Gastrocnemius medialis (tissue), 4 donors: ENCODE data around the gene STRA6. TPM values are rescaled to one million over a fixed set of nuclear protein-coding genes. Genes with fewer than 3 reads are reported as not detected.
A peak's percentile ranks its signal among the peaks of the same experiment; 100 is the strongest.

Source experiments
- ATAC-seq, 2 donors: fragments of 150-250 bp; one replicate each; pipeline ENCODE4 v1.9.1; 2016
- DNase-seq, 2 donors: peaks; one replicate each; pipeline ENCODE4 v3.0.0-alpha.2; 2019
- H3K27ac ChIP-seq, 4 donors: fragments of 200-600 bp; sonication (generic); 1 replicate in 1 of 4; 2 replicates in 3 of 4; pipeline ENCODE4 v1.5.1; 2016 to 2018; ENCODE audit warnings: mild to moderate bottlenecking in 2 of 4, moderate library complexity in 1 of 4
- H3K27me3 ChIP-seq, 3 donors: fragments of 200-600 bp; sonication (generic) in 2 of 3; 1 replicate in 1 of 3; 2 replicates in 2 of 3; pipeline versions ENCODE4 v1.5.1 to v1.6.0; 2016 to 2019; ENCODE audit warnings: mild to moderate bottlenecking in 1 of 3, moderate library complexity in 1 of 3
- H3K36me3 ChIP-seq, 2 donors: fragments of 200-600 bp; sonication (generic) in 1 of 2; one replicate each; pipeline ENCODE4 v1.5.1; 2017 to 2018
- H3K4me1 ChIP-seq, 2 donors: fragments of 200-600 bp; sonication (generic) in 1 of 2; one replicate each; pipeline ENCODE4 v1.5.1; 2016 to 2017; ENCODE audit warnings: mild to moderate bottlenecking in 2 of 2
- H3K4me3 ChIP-seq, 4 donors: fragments of 200-600 bp; sonication (generic) in 3 of 4; 1 replicate in 1 of 4; 2 replicates in 3 of 4; pipeline ENCODE4 v1.5.1; 2016 to 2019; ENCODE audit warnings: mild to moderate bottlenecking in 2 of 4
- H3K9me3 ChIP-seq, 3 donors: fragments of 200-600 bp; sonication (generic) in 2 of 3; 1 replicate in 1 of 3; 2 replicates in 2 of 3; pipeline ENCODE4 v1.5.1; 2016 to 2019
- CTCF ChIP-seq, 5 experiments: fragments of 450-650 bp in 3 of 5; fragments of 200-600 bp in 2 of 5; sonication (generic) in 2 of 5; IDR thresholded peaks in 4 of 5; conservative IDR thresholded peaks in 1 of 5; 1 replicate in 4 of 5; 2 replicates in 1 of 5; pipeline ENCODE4 v1.5.1; 2016 to 2019; ENCODE audit warnings: antibody characterized with exemption in 5 of 5, mild to moderate bottlenecking in 3 of 5, moderate library complexity in 3 of 5
- POLR2A ChIP-seq, 2 donors: fragments of 450-650 bp; IDR thresholded peaks; one replicate each; pipeline ENCODE4 v1.6.1; 2017; ENCODE audit warnings: antibody characterized with exemption in 2 of 2, mild to moderate bottlenecking in 2 of 2, moderate library complexity in 2 of 2
- in situ Hi-C, 4 donors: fragments of 200-750 bp; cut with MboI; loops; one replicate each; pipeline versions ENCODE4 v1.15.0 to v1.8.0; 2017; ENCODE audit warnings: low sequenced_read_pairs in 4 of 4
- intact Hi-C: fragments of 100-400 bp; cut with DNase I; formaldehyde crosslinking; loops from one replicate; pipeline ENCODE4 v1.15.1; 2023; ENCODE audit warnings: low total_unique reads
- total RNA-seq, 4 donors: library from RNA; depleted of rRNA; stranded (reverse); fragments of >200 nt; gene quantifications; one replicate each; pipeline versions ENCODE4 v1.1.0 to v1.2.3, GENCODE V29; 2016

Gene STRA6
- total RNA-seq, 4 donors from 2014 or later: not detected

- peaks cover 74 to 87% (median 82%) of the 10 kb centered on the region in 3 donors for H3K27me3 ChIP-seq
- TF ChIP-seq CTCF (IDR thresholded peaks at IDR 0.05 in 4 of 5, conservative IDR thresholded peaks at IDR 0.05 in 1 of 5) (no peak), POLR2A (IDR thresholded peaks at IDR 0.05) (no peak)
- no peak for ATAC-seq
- no peaks in the 10 kb centered on the region for H3K36me3 ChIP-seq
- in situ Hi-C loops (loop anchor here in 1 of 4 donors (10.0 kb wide), 1 partner anchor 174 kb away; no protein-coding TSS in a partner anchor), intact Hi-C loops (no loop called here)
- H3K9me3 ChIP-seq: no peaks in the 10 kb centered on the region
- no peak for DNase-seq
- H3K4me1 ChIP-seq: peaks cover 0 to 27% of the 10 kb centered on the region in 2 donors
- peak overlapping the region in 2 of 4 donors; percentile 40 to 45 for H3K27ac ChIP-seq
- peak overlapping the region in 2 of 4 donors; percentile 29 to 52 for H3K4me3 ChIP-seq
Measured at GRCh38 chr15:74130849-74131627, 71.5 kb downstream of the STRA6 start.

- peak within 1 kb of the TSS in 3 of 4 donors; percentile 4 to 59 (median 40) for H3K27ac ChIP-seq
- no peaks in the 10 kb centered on the region for H3K9me3 ChIP-seq
- H3K36me3 ChIP-seq: no peaks in the 10 kb centered on the region
- H3K4me1 ChIP-seq: peaks cover 0 to 19% of the 10 kb centered on the region in 2 donors
- in situ Hi-C loops (loop anchor here in 1 of 4 donors (10.0 kb wide), 1 partner anchor 174 kb away; no protein-coding TSS in a partner anchor), intact Hi-C loops (no loop called here)
- DNase-seq (no peak), ATAC-seq (no peak)
- H3K27me3 ChIP-seq: peaks cover 68 to 86% (median 77%) of the 10 kb centered on the region in 3 donors
- H3K4me3 ChIP-seq: peak within 1 kb of the TSS; percentile 18 to 52 (median 28)
- TF ChIP-seq CTCF (IDR thresholded peaks at IDR 0.05 in 4 of 5, conservative IDR thresholded peaks at IDR 0.05 in 1 of 5) (no peak), POLR2A (IDR thresholded peaks at IDR 0.05) (no peak)
Measured at GRCh38 chr15:74130155-74130848, 72.3 kb downstream of the STRA6 start, which contains the start of gene ISLR2. Gene ISLR2, plus strand, starts transcription at chr15:74130586. Its CDS starts 2,169 bp downstream, at chr15:74132755.

GRCh38 chr15:74129586-74130154 is 72.9 kb downstream of the STRA6 start:
- in situ Hi-C loops (loop anchor here in 3 of 4 donors (5.0 to 10.0 kb wide), 3 partner anchors 75 to 178 kb away; no protein-coding TSS in a partner anchor), intact Hi-C loops (loop anchor here (10.0 kb wide), 2 partner anchors 155 to 1145 kb away; no protein-coding TSS in a partner anchor)
- Histone ChIP-seq H3K27ac (peak overlapping the region in 3 of 4 donors; percentile 4 to 59 (median 29)), H3K9me3 (no peaks in the 10 kb centered on the region), H3K27me3 (peaks cover 66 to 86% (median 71%) of the 10 kb centered on the region in 3 donors), H3K4me1 (peaks cover 0 to 19% of the 10 kb centered on the region in 2 donors), H3K4me3 (peak overlapping the region; percentile 18 to 52 (median 28)), H3K36me3 (no peaks in the 10 kb centered on the region)
- TF ChIP-seq CTCF (IDR thresholded peaks at IDR 0.05 in 4 of 5, conservative IDR thresholded peaks at IDR 0.05 in 1 of 5) (no peak), POLR2A (IDR thresholded peaks at IDR 0.05) (no peak)
- DNase-seq (no peak), ATAC-seq (no peak)

Other genes with a start within 250 kb of the STRA6 start
- gene STOML1, start 210.5 kb downstream of the STRA6 start, total RNA-seq: 10 to 100 TPM; 15.2 to 28.8 (median 16.9) TPM
- 10 to 100 TPM; 17.3 to 42.1 (median 21.2) TPM for gene PML, start 208.1 kb downstream of the STRA6 start, total RNA-seq
- under 1 TPM in 2 of 4 donors, not detected in 2; 0.10 to 0.83 TPM for gene GOLGA6A, start 120.2 kb downstream of the STRA6 start, total RNA-seq
- gene ISLR2, start 72.2 kb downstream of the STRA6 start, total RNA-seq: 1 to 10 TPM in 3 of 4 donors, under 1 TPM in 1; 0.62 to 3.9 (median 2.0) TPM
- 10 to 100 TPM in 3 of 4 donors, 1 to 10 TPM in 1; 5.9 to 29.4 (median 25.9) TPM for gene ISLR, start 29.1 kb downstream of the STRA6 start, total RNA-seq
- gene CCDC33, start 33.5 kb upstream of the STRA6 start, total RNA-seq: not detected
- 1 to 10 TPM in 1 of 4 donors, under 1 TPM in 3; 0.15 to 2.5 (median 0.67) TPM for gene CYP11A1, start 164.9 kb upstream of the STRA6 start, total RNA-seq
- 1 to 10 TPM in 3 of 4 donors, under 1 TPM in 1; 0.51 to 2.7 (median 2.4) TPM for gene SEMA7A, start 231.2 kb upstream of the STRA6 start, total RNA-seq